CD4-positive, alpha-beta memory T cell (primary cell): ENCODE measurements around the gene ITPK1. TPM values are rescaled to one million over a fixed set of nuclear protein-coding genes. Genes with fewer than 3 reads are reported as not detected.
A peak's percentile ranks its signal among the peaks of the same experiment; 100 is the strongest.

Experiments
- CTCF ChIA-PET: fragments of 350-600 bp; sonication (Branson Sonifier 250); formaldehyde crosslinking; loops from one replicate; lab custom pipeline; 2021; ENCODE audit warnings: inconsistent platforms; ENCODE audit not compliant: partially characterized antibody; lab: Charles Lee
- POLR2A ChIA-PET: fragments of 350-600 bp; sonication (Branson Sonifier 250); formaldehyde crosslinking; loops from one replicate; lab custom pipeline; 2021; ENCODE audit not compliant: partially characterized antibody; lab: Charles Lee
- DNase-seq, 5 donors: peaks; one replicate each; pipeline versions ENCODE4 v3.0.0 to v3.0.0-alpha.2; 2020 to 2022; ENCODE audit warnings: mixed read lengths in 1 of 5
- H3K27ac ChIP-seq: one replicate; pipeline ENCODE4 v1.7.0; 2013; ENCODE audit warnings: low read depth, low read length
- H3K27me3 ChIP-seq: 2 replicates; pipeline ENCODE4 v1.7.0; 2013; ENCODE audit warnings: mild to moderate bottlenecking, low read length, moderate library complexity; ENCODE audit not compliant: insufficient read depth
- H3K36me3 ChIP-seq: 2 replicates; pipeline ENCODE4 v1.7.0; 2013; ENCODE audit warnings: mild to moderate bottlenecking, low read length, moderate library complexity; ENCODE audit not compliant: insufficient read depth
- H3K4me1 ChIP-seq: 2 replicates; pipeline ENCODE4 v1.7.0; 2013; ENCODE audit warnings: mild to moderate bottlenecking, low read length, moderate library complexity; ENCODE audit not compliant: insufficient read depth
- H3K4me3 ChIP-seq, 2 donors: one replicate each; pipeline ENCODE4 v1.7.0; 2013; ENCODE audit warnings: low read length in 2 of 2, mild to moderate bottlenecking in 1 of 2
- H3K9me3 ChIP-seq, 2 donors: one replicate each; pipeline ENCODE4 v1.7.0; 2013; ENCODE audit warnings: low read length in 2 of 2, control low read depth in 1 of 2; ENCODE audit not compliant: control insufficient read depth in 1 of 2
- H3K27ac Mint-ChIP-seq, 7 donors: one replicate each; pipeline ENCODE4 v1.8.0; 2020 to 2021; ENCODE audit warnings: mixed read lengths in 7 of 7, mild to moderate bottlenecking in 6 of 7, inconsistent platforms in 3 of 7, moderate library complexity in 3 of 7
- H3K27me3 Mint-ChIP-seq, 2 donors: one replicate each; pipeline ENCODE4 v1.8.0; 2020 to 2021; ENCODE audit warnings: mixed read lengths in 2 of 2
- H3K36me3 Mint-ChIP-seq, 2 donors: one replicate each; pipeline ENCODE4 v1.8.0; 2020 to 2021; ENCODE audit warnings: mixed read lengths in 2 of 2, inconsistent platforms in 1 of 2, mild to moderate bottlenecking in 1 of 2
- H3K4me1 Mint-ChIP-seq, 4 donors: one replicate each; pipeline ENCODE4 v1.8.0; 2020 to 2021; ENCODE audit warnings: mixed read lengths in 4 of 4, mild to moderate bottlenecking in 1 of 4
- H3K4me3 Mint-ChIP-seq, 8 donors: one replicate each; pipeline ENCODE4 v1.8.0; 2020 to 2021; ENCODE audit warnings: mixed read lengths in 8 of 8, mild to moderate bottlenecking in 7 of 8, moderate library complexity in 6 of 8, inconsistent platforms in 3 of 8
- H3K9me3 Mint-ChIP-seq, 8 donors: one replicate each; pipeline ENCODE4 v1.8.0; 2020 to 2021; ENCODE audit warnings: mixed read lengths in 8 of 8, mild to moderate bottlenecking in 5 of 8, inconsistent platforms in 3 of 8, moderate library complexity in 1 of 8
- intact Hi-C: fragments of 100-400 bp; cut with micrococcal nuclease; formaldehyde crosslinking; loops from one replicate; pipeline ENCODE4 v1.15.1; 2023
- polyA plus RNA-seq, 2 donors: library from polyadenylated mRNA; unstranded; fragments of 300-500 nt; fragmentation: Illumina TruSeq; gene quantifications; one replicate each; pipeline ENCODE4 v1.2.3, GENCODE V29; 2021
- total RNA-seq, 2 experiments: library from RNA; stranded (reverse); gene quantifications; one replicate each; pipeline ENCODE4 v1.2.3, GENCODE V29; 2021

The ITPK1 gene
- total and polyA plus RNA-seq, 4 experiments from 2014 or later, result 12.5 to 30.0 (median 26.9) TPM

DNA sequence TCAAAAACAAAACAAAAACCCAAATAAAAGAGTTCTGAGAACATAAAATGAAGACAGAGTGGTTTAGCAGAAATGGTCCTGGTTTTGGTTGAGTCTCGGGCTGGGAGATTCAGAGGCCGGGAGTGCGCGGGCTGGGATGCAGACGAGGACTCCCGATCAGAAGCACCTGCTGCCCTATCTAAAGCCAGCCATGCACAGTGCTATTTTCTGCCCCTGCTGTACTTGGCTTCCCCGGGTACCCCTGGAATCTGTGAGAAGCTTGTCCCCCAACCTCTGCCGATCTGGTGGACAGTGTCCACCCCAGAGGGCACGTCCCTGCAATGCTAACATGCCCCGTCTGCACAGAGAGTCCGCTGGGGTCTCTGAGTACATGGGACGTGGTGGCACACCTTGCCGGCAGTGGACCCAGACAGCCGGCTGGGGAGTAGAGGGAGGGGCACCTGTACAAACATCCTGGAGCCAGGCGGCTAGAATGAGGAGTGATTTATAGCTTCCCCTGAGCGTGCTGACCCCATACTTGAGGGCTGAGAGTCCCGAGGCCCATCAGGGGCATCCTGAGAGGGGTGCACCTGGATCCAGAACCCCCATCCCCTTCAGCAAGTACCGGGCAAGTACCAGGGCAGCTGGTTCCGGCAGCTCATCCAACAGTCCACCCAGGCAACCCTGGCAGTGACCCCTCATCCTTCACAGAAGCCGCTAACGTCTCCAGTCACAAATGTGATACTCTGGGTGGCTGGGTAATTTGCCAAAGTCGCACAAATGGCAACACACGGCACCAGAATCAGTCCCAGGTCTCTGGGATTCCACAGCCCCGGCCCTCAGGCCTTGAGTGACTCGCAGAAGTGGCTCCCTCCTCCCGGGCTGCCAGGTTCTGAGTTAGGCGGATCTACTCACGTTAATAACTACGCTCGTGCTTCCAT lies 155.7 kb downstream of the ITPK1 start:
- Mint-ChIP-seq H3K27ac (no peak overlapping the region), H3K4me1 (peaks cover 0 to 1% (median under 1%) of the 10 kb centered on the region in 4 donors), H3K4me3 (no peak overlapping the region), H3K27me3 (no peaks in the 10 kb centered on the region), H3K9me3 (no peaks in the 10 kb centered on the region), H3K36me3 (peaks cover 13 to 37% of the 10 kb centered on the region in 2 donors)
- ChIA-PET POLR2A (no interaction called here), CTCF (interaction anchor here (0.9 to 1.0 kb wide), 2 partner anchors 8 to 153 kb away, joined by 3 to 4 read pairs; no protein-coding TSS in a partner anchor)
- DNase-seq, result no peak
- H3K9me3 ChIP-seq, result no peaks in the 10 kb centered on the region
- no peaks in the 10 kb centered on the region for H3K27me3 ChIP-seq
- H3K27ac ChIP-seq, result no peak overlapping the region
- H3K4me1 ChIP-seq, result no peaks in the 10 kb centered on the region
- intact Hi-C loops, result no loop called here
- H3K4me3 ChIP-seq, result no peak overlapping the region
- peaks cover 6% of the 10 kb centered on the region for H3K36me3 ChIP-seq

DNA sequence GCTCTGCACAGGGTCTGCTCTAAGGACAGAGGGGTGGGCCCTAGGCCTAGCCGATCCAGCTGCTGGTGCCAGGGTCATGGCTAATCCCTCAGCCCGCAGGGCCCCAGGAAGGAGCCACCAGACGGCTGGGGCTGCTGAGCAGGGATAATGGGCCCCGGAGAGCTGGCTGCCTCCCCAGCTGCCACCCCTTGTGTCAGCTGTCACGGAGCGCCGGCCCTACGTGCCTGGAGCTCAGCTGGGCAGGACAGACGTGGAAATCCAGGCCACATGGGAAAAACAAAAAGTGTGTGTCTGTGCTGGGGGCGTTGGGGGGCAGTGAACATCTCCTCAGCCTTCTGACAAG lies 156.6 kb downstream of the ITPK1 start:
- no peak overlapping the region for H3K4me3 Mint-ChIP-seq
- H3K36me3 Mint-ChIP-seq, result peaks cover 16 to 41% of the 10 kb centered on the region in 2 donors
- intact Hi-C loops, result no loop called here
- H3K4me1 ChIP-seq, result no peaks in the 10 kb centered on the region
- H3K27ac Mint-ChIP-seq, result peak overlapping the region in 1 of 7 donors; percentile 23
- H3K27ac ChIP-seq, result no peak overlapping the region
- peaks cover 6% of the 10 kb centered on the region for H3K36me3 ChIP-seq
- no peak for DNase-seq
- no peaks in the 10 kb centered on the region for H3K4me1 Mint-ChIP-seq
- H3K9me3 ChIP-seq, result no peaks in the 10 kb centered on the region
- H3K27me3 Mint-ChIP-seq, result no peaks in the 10 kb centered on the region
- ChIA-PET POLR2A (no interaction called here), CTCF (no interaction called here)
- H3K4me3 ChIP-seq, result no peak overlapping the region
- H3K9me3 Mint-ChIP-seq, result no peaks in the 10 kb centered on the region
- no peaks in the 10 kb centered on the region for H3K27me3 ChIP-seq

DNA sequence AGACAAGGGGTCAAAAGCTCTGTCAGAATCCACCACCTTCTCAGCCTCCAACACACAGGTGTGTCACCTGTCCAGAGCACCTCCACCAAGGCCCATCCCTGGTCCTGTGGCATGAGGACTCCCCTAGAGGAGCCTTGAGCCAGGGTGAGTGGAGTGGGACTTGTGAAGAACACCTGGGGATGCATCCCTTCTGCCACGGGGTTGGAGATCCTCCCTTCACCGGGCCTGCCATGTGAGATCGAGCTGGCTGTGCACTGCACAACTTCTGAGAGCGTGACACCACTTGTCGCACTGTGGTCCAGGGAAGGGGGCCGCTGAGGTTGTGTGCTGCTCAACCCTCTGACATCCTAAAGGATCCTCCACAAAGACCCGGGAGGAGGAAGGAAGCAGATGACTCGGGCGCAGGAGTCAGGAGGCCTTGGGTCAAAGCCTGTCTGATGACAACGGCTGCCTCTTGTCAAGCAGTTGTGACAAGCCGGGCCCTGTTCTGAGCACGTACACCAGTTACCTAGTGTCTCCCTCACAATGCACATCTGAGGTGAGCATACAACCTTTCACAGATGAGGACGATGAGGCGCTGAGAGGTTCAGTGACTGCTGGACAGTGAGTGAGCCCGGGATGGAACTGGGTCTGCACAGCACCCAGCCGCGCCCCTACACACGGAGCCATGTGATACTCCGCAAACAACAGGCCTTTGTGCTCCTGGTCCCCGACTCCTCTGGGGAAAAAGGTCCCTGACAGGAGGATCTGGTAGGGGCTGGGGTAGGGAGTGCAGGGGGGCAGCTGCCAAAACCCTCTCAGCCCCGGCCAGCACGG lies 157.1 kb downstream of the ITPK1 start:
- Histone ChIP-seq H3K9me3 (no peaks in the 10 kb centered on the region), H3K36me3 (peaks cover 6% of the 10 kb centered on the region), H3K4me1 (no peaks in the 10 kb centered on the region), H3K27ac (no peak overlapping the region), H3K27me3 (no peaks in the 10 kb centered on the region), H3K4me3 (no peak overlapping the region)
- intact Hi-C loops, result no loop called here
- Mint-ChIP-seq H3K4me1 (no peaks in the 10 kb centered on the region), H3K4me3 (no peak overlapping the region), H3K36me3 (peaks cover 16 to 43% of the 10 kb centered on the region in 2 donors), H3K27me3 (no peaks in the 10 kb centered on the region), H3K9me3 (no peaks in the 10 kb centered on the region), H3K27ac (no peak overlapping the region)
- no peak for DNase-seq
- POLR2A ChIA-PET, result no interaction called here
- CTCF ChIA-PET, result no interaction called here

DNA sequence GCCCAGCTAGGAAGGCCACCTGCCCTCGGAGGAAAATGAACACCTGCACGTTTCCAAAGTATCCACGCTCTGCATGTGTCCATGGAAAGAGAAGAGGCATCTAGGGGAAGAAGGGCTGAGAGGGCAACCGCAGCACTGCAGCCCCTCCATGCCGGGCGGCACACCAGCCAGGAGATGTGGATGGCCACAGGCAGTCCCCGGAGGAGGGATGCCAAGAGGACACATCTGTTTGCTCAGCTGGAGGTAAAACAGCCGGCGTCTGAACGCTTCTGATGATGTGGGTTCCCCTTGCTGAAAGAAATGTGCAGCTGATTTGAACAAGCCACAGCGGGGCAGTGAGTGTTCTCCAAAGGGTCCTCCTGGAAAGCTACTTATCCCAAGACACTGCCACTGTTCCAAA lies 158.8 kb downstream of the ITPK1 start:
- H3K27ac Mint-ChIP-seq, result peak overlapping the region in 1 of 7 donors; percentile 71

DNA sequence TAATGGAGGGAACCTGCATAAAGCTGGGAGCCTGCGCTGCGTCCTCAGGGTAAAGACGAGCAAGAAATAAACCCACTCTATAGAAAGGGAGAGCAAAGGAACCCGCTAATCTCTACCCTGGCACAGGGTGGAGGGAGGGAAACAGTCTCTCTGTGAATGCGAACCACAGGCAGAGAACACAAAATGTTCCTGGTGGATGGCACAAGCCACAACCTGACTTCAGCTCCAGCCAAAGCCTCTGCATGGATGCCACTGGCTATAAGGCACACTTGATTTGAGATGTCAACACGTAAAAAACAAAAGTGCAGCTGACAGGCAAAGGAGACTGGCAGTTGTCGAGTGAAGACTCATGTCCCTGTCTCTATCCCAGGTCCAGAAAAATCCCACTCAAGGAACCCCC lies 160.3 kb downstream of the ITPK1 start:
- Histone ChIP-seq H3K4me1 (no peaks in the 10 kb centered on the region), H3K4me3 (no peak overlapping the region), H3K27ac (no peak overlapping the region), H3K36me3 (peaks cover 6% of the 10 kb centered on the region), H3K27me3 (no peaks in the 10 kb centered on the region), H3K9me3 (no peaks in the 10 kb centered on the region)
- Mint-ChIP-seq H3K27me3 (no peaks in the 10 kb centered on the region), H3K4me1 (peaks cover 3 to 9% (median 5%) of the 10 kb centered on the region in 4 donors), H3K9me3 (no peaks in the 10 kb centered on the region), H3K27ac (peak overlapping the region in 1 of 7 donors; percentile 9), H3K36me3 (peaks cover 11 to 37% of the 10 kb centered on the region in 2 donors), H3K4me3 (no peak overlapping the region)
- ChIA-PET CTCF (interaction anchor here (1.4 to 5.4 kb wide), 4 partner anchors 13 to 183 kb away, joined by 5 to 36 read pairs (median 6); no protein-coding TSS in a partner anchor), POLR2A (no interaction called here)
- DNase-seq, result no peak
- intact Hi-C loops, result no loop called here

More for the DNA sequence above, 158.8 kb downstream of the ITPK1 start:
- no peaks in the 10 kb centered on the region for H3K9me3 ChIP-seq
- no peaks in the 10 kb centered on the region for H3K9me3 Mint-ChIP-seq
- H3K36me3 ChIP-seq, result peaks cover 6% of the 10 kb centered on the region
- ChIA-PET POLR2A (no interaction called here), CTCF (no interaction called here)
- intact Hi-C loops, result no loop called here
- no peaks in the 10 kb centered on the region for H3K27me3 Mint-ChIP-seq
- no peak overlapping the region for H3K4me3 Mint-ChIP-seq
- peaks cover 13 to 42% of the 10 kb centered on the region in 2 donors for H3K36me3 Mint-ChIP-seq
- no peaks in the 10 kb centered on the region for H3K27me3 ChIP-seq
- no peak overlapping the region for H3K4me3 ChIP-seq
- peaks cover 2 to 4% (median 3%) of the 10 kb centered on the region in 4 donors for H3K4me1 Mint-ChIP-seq
- H3K27ac ChIP-seq, result no peak overlapping the region
- no peak for DNase-seq
- no peaks in the 10 kb centered on the region for H3K4me1 ChIP-seq

DNA sequence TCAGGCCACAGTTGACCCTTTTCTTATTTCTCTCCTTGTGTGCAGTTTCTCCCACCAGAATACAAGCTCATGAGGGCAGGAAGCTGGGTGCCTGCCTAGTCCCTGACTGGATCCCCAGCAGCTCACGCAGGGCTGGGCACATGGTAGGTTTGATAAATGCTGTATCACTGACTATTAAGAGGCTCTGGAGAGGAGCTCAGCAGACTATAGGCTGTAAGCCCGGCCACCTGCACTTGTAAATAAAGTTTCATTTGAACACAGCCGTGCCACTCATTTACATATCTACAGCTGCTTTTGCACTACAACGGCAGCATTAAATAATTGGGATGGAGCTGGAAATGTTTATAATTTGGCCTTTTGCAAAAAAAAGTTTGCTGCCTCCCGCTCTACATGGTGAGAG lies 160.8 kb downstream of the ITPK1 start:
- Histone ChIP-seq H3K4me1 (no peaks in the 10 kb centered on the region), H3K9me3 (no peaks in the 10 kb centered on the region), H3K4me3 (no peak overlapping the region), H3K27ac (no peak overlapping the region), H3K27me3 (no peaks in the 10 kb centered on the region), H3K36me3 (peaks cover 6% of the 10 kb centered on the region)
- Mint-ChIP-seq H3K27ac (peak overlapping the region in 3 of 7 donors; percentile 9 to 28 (median 9)), H3K36me3 (peaks cover 11 to 38% of the 10 kb centered on the region in 2 donors), H3K9me3 (no peaks in the 10 kb centered on the region), H3K27me3 (no peaks in the 10 kb centered on the region), H3K4me1 (peaks cover 3 to 9% (median 5%) of the 10 kb centered on the region in 4 donors), H3K4me3 (no peak overlapping the region)
- CTCF ChIA-PET, result interaction anchor here (1.4 to 5.4 kb wide), 5 partner anchors 8 to 184 kb away, joined by 5 to 36 read pairs (median 6); no protein-coding TSS in a partner anchor
- POLR2A ChIA-PET, result interaction anchor here (1.0 kb wide), 1 partner anchor 178 kb away, joined by 3 read pairs; no protein-coding TSS in a partner anchor
- no peak for DNase-seq
- intact Hi-C loops, result loop anchor here (5.0 kb wide), 1 partner anchor 952 kb away; no protein-coding TSS in a partner anchor
